Sigmoid colon (tissue), 4 donors: ENCODE results near the gene SYT13.

ENCODE experiments used
- EP300 ChIP-seq, 4 donors: sonication (generic); formaldehyde crosslinking; IDR thresholded peaks; one replicate each; pipeline ENCODE4 v1.6.1; 2017; ENCODE audit warnings: antibody characterized with exemption in 4 of 4
- TF ChIP-seq, protein P1 (sequence below), 4 experiments: fragments of 450-650 bp in 3 of 4; fragments of 200-600 bp in 1 of 4; IDR thresholded peaks; one replicate each; pipeline ENCODE4 v1.5.1; 2016 to 2019; ENCODE audit warnings: antibody characterized with exemption in 4 of 4, mild to moderate bottlenecking in 3 of 4, moderate library complexity in 2 of 4

- TF ChIP-seq, protein P1, sequence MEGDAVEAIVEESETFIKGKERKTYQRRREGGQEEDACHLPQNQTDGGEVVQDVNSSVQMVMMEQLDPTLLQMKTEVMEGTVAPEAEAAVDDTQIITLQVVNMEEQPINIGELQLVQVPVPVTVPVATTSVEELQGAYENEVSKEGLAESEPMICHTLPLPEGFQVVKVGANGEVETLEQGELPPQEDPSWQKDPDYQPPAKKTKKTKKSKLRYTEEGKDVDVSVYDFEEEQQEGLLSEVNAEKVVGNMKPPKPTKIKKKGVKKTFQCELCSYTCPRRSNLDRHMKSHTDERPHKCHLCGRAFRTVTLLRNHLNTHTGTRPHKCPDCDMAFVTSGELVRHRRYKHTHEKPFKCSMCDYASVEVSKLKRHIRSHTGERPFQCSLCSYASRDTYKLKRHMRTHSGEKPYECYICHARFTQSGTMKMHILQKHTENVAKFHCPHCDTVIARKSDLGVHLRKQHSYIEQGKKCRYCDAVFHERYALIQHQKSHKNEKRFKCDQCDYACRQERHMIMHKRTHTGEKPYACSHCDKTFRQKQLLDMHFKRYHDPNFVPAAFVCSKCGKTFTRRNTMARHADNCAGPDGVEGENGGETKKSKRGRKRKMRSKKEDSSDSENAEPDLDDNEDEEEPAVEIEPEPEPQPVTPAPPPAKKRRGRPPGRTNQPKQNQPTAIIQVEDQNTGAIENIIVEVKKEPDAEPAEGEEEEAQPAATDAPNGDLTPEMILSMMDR (IDR thresholded peaks at IDR 0.05) = no peak
- TF ChIP-seq EP300 (IDR thresholded peaks at IDR 0.05) = no peak
Measured at GRCh38 chr11:45247433-45247832, 38.7 kb downstream of the SYT13 start.
